Trophoblast cell (in vitro differentiated cells and primary cell): ENCODE measurements around the gene PHF21A.
A peak's percentile ranks its signal among the peaks of the same experiment; 100 is the strongest.

Experiments
- DNase-seq, 2 donors: peaks; one replicate each; pipeline ENCODE4 v3.0.0-alpha.2; 2016
- H2AFZ ChIP-seq: 2 replicates; pipeline ENCODE4 v1.6.1; 2013; ENCODE audit warnings: low read length, moderate library complexity, mild to moderate bottlenecking; ENCODE audit not compliant: insufficient read depth, poor library complexity
- H2AK5ac ChIP-seq: 2 replicates; pipeline ENCODE4 v1.6.1; 2013; ENCODE audit warnings: mild to moderate bottlenecking, low read length
- H2BK120ac ChIP-seq: 2 replicates; pipeline ENCODE4 v1.6.1; 2013; ENCODE audit warnings: low read length, mild to moderate bottlenecking, moderate library complexity; ENCODE audit not compliant: insufficient read depth, poor library complexity
- H2BK12ac ChIP-seq: 2 replicates; pipeline ENCODE4 v1.6.1; 2013; ENCODE audit warnings: mild to moderate bottlenecking, low read length, moderate library complexity
- H2BK5ac ChIP-seq: 2 replicates; pipeline ENCODE4 v1.6.1; 2013; ENCODE audit warnings: low read length, low read depth, moderate library complexity, mild to moderate bottlenecking; ENCODE audit not compliant: poor library complexity
- H3K14ac ChIP-seq: 2 replicates; pipeline ENCODE4 v1.6.1; 2013; ENCODE audit warnings: mild to moderate bottlenecking, low read length
- H3K18ac ChIP-seq: 2 replicates; pipeline ENCODE4 v1.6.1; 2013; ENCODE audit warnings: mild to moderate bottlenecking, low read length
- H3K23ac ChIP-seq: 2 replicates; pipeline ENCODE4 v1.6.1; 2013; ENCODE audit warnings: low read length
- H3K27ac ChIP-seq: 2 replicates; pipeline ENCODE4 v1.5.1; 2013; ENCODE audit warnings: low read depth, mild to moderate bottlenecking, inconsistent platforms, low read length, moderate library complexity
- H3K27me3 ChIP-seq: 2 replicates; pipeline ENCODE4 v1.6.1; 2013; ENCODE audit warnings: inconsistent platforms, mild to moderate bottlenecking, low read length, moderate library complexity; ENCODE audit not compliant: insufficient read depth
- H3K36me3 ChIP-seq, 2 experiments: 1 replicate in 1 of 2; 2 replicates in 1 of 2; pipeline ENCODE4 v1.6.1; 2013; ENCODE audit warnings: low read length in 2 of 2, mild to moderate bottlenecking in 2 of 2, moderate library complexity in 1 of 2; ENCODE audit not compliant: insufficient read depth in 2 of 2, control insufficient read depth in 1 of 2
- H3K4ac ChIP-seq: 2 replicates; pipeline ENCODE4 v1.6.1; 2013; ENCODE audit warnings: low read depth, mild to moderate bottlenecking, low read length, moderate library complexity
- H3K4me1 ChIP-seq, 2 experiments: 1 replicate in 1 of 2; 2 replicates in 1 of 2; pipeline ENCODE4 v1.6.1; 2013; ENCODE audit warnings: low read length in 2 of 2, mild to moderate bottlenecking in 2 of 2, moderate library complexity in 1 of 2; ENCODE audit not compliant: insufficient read depth in 2 of 2, control insufficient read depth in 1 of 2
- H3K4me2 ChIP-seq: 2 replicates; pipeline ENCODE4 v1.6.1; 2013; ENCODE audit warnings: inconsistent platforms, mild to moderate bottlenecking, low read length, moderate library complexity
- H3K4me3 ChIP-seq: 2 replicates; pipeline ENCODE4 v1.5.1; 2013; ENCODE audit warnings: mild to moderate bottlenecking, low read depth, low read length, inconsistent platforms
- H3K79me1 ChIP-seq: one replicate; pipeline ENCODE4 v1.6.1; 2013; ENCODE audit warnings: low read length
- H3K79me2 ChIP-seq: 2 replicates; pipeline ENCODE4 v1.6.1; 2013; ENCODE audit warnings: low read length, mild to moderate bottlenecking; ENCODE audit not compliant: control insufficient read depth, insufficient read depth, poor library complexity
- H3K9ac ChIP-seq: 2 replicates; pipeline ENCODE4 v1.6.1; 2013; ENCODE audit warnings: mild to moderate bottlenecking, low read length
- H3K9me3 ChIP-seq: 2 replicates; pipeline ENCODE4 v1.6.1; 2013; ENCODE audit warnings: low read depth, mild to moderate bottlenecking, control low read depth, inconsistent platforms, low read length; ENCODE audit not compliant: insufficient read depth
- H4K12ac ChIP-seq: 2 replicates; pipeline ENCODE4 v1.6.1; 2013; ENCODE audit warnings: low read depth, mild to moderate bottlenecking, low read length, moderate library complexity
- H4K8ac ChIP-seq: 2 replicates; pipeline ENCODE4 v1.6.1; 2013; ENCODE audit warnings: low read depth, mild to moderate bottlenecking, low read length, moderate library complexity
- H4K91ac ChIP-seq: one replicate; pipeline ENCODE4 v1.6.1; 2013; ENCODE audit warnings: low read depth, mild to moderate bottlenecking, low read length, moderate library complexity
- WGBS: extraction: QIAGEN DNeasy Blood & Tissue Kit; methylation state at CpG from one replicate; pipeline ENCODE4 v1.1.7; 2013; ENCODE audit warnings: missing lambda C conversion rate; ENCODE audit not compliant: insufficient read length, insufficient coverage; ENCODE audit errors: extremely low coverage; 5-methylcytosine and 5-hydroxymethylcytosine counted together

Gene PHF21A

DNA sequence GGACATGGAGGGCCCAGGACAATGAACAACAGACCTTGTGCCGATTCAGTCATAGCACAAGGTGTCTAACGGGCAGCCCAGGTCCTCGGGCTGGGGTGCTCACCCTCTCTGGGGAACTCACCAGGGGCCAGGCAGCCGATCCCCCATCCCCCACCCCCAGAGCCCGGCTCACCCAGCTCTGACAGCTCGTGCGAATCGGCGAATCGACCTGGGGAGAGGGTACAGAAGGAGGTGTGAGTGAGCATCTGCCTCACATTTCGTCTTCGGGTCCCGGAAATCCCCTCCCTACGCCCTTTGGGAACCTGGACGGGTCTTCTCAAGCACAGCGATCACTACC is 204.0 kb downstream of the PHF21A start:
- Histone ChIP-seq H3K4ac (peak overlapping the region; percentile 49), H2BK120ac (peak overlapping the region; percentile 13), H2AFZ (peak overlapping the region; percentile 4), H2AK5ac (no peak overlapping the region), H2BK12ac (no peak overlapping the region), H3K9ac (peak overlapping the region; percentile 73), H3K79me1 (peaks cover 10% of the 10 kb centered on the region), H4K12ac (peak overlapping the region; percentile 79), H3K27ac (peak overlapping the region; percentile 64), H3K23ac (no peak overlapping the region), H2BK5ac (peak overlapping the region; percentile 23), H3K4me3 (peak overlapping the region; percentile 92), H3K4me2 (peak overlapping the region; percentile 97), H3K79me2 (no peaks in the 10 kb centered on the region), H4K8ac (peak overlapping the region; percentile 89), H3K18ac (peak overlapping the region; percentile 48), H3K14ac (peak overlapping the region; percentile 48), H3K27me3 (peaks cover 8% of the 10 kb centered on the region), H3K4me1 (peaks cover 8 to 15% of the 10 kb centered on the region in 2 experiments), H4K91ac (peak overlapping the region; percentile 52), H3K9me3 (no peaks in the 10 kb centered on the region), H3K36me3 (peaks cover 28% of the 10 kb centered on the region in 2 experiments)
- DNase-seq = no peak
- WGBS = no CpG with 5 or more reads among the region's 16 CpGs

- Histone ChIP-seq H3K4me3 (no peak overlapping the region), H2AK5ac (no peak overlapping the region), H2AFZ (no peak overlapping the region), H2BK12ac (no peak overlapping the region), H3K23ac (no peak overlapping the region), H3K79me1 (peaks cover 10% of the 10 kb centered on the region), H3K14ac (no peak overlapping the region), H3K36me3 (peaks cover 39 to 41% of the 10 kb centered on the region in 2 experiments), H3K4me1 (peaks cover 3 to 7% of the 10 kb centered on the region in 2 experiments), H4K12ac (no peak overlapping the region), H4K8ac (no peak overlapping the region), H4K91ac (no peak overlapping the region), H3K9ac (no peak overlapping the region), H3K9me3 (peaks cover 1% of the 10 kb centered on the region), H3K4me2 (no peak overlapping the region), H3K18ac (no peak overlapping the region), H3K4ac (no peak overlapping the region), H3K79me2 (no peaks in the 10 kb centered on the region), H3K27me3 (no peaks in the 10 kb centered on the region), H2BK120ac (no peak overlapping the region), H2BK5ac (no peak overlapping the region), H3K27ac (no peak overlapping the region)
- DNase-seq = no peak
- no CpG with 5 or more reads among the region's 13 CpGs for WGBS
Observed at GRCh38 chr11:45915446-45915845, 205.8 kb downstream of the PHF21A start.

DNA sequence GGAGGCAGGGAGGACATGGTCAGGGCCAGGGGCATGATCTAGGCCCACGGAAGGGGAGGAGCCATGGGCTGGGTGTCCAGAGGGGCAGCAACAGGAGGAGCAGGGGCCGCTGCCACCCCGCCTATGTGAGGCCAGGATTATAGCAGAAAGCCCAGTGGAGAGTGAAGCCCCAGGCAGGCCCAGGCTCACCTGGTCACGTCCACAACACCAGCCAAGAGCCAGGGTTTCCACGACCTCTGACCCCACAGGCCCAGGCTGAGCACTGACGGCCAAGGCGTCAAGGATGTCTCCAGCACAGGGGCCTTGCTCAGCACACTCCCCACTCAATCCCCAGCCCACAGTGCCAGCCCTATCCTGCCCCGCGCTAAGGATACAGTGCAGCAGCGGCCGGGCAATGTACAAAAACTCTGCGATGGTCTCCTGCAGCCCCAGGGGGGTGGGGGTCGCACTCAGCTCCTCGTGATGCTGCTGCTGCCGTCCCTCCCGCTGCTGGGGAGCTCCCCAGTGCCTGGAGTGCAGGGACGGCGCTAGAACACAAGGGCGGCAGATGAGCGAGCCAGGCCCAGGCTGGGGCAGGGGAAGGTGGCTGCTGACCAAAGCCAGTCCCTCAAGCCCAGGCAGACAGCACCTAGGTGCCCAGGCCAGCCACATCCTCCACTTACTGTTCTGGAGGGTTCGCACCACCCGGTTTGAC is 207.2 kb downstream of the PHF21A start:
- Histone ChIP-seq H4K12ac (no peak overlapping the region), H3K27ac (no peak overlapping the region), H2BK5ac (no peak overlapping the region), H3K4ac (no peak overlapping the region), H3K79me2 (no peaks in the 10 kb centered on the region), H4K91ac (no peak overlapping the region), H2BK12ac (no peak overlapping the region), H3K4me3 (no peak overlapping the region), H2AK5ac (no peak overlapping the region), H3K27me3 (no peaks in the 10 kb centered on the region), H2BK120ac (no peak overlapping the region), H3K79me1 (peaks cover 10% of the 10 kb centered on the region), H3K4me2 (no peak overlapping the region), H3K9me3 (peaks cover 1% of the 10 kb centered on the region), H3K36me3 (peaks cover 52 to 53% of the 10 kb centered on the region in 2 experiments), H3K23ac (no peak overlapping the region), H3K9ac (no peak overlapping the region), H4K8ac (no peak overlapping the region), H3K14ac (no peak overlapping the region), H3K18ac (no peak overlapping the region), H2AFZ (no peak overlapping the region), H3K4me1 (peaks cover 3 to 7% of the 10 kb centered on the region in 2 experiments)
- DNase-seq = no peak
- no CpG with 5 or more reads among the region's 22 CpGs for WGBS

- Histone ChIP-seq H3K4me2 (no peak overlapping the region), H4K8ac (no peak overlapping the region), H2BK5ac (no peak overlapping the region), H3K4me3 (no peak overlapping the region), H3K18ac (no peak overlapping the region), H3K36me3 (peaks cover 52 to 55% of the 10 kb centered on the region in 2 experiments), H2BK120ac (no peak overlapping the region), H4K12ac (no peak overlapping the region), H3K4ac (no peak overlapping the region), H3K27ac (no peak overlapping the region), H3K27me3 (no peaks in the 10 kb centered on the region), H3K9me3 (peaks cover 1% of the 10 kb centered on the region), H2AFZ (no peak overlapping the region), H2AK5ac (no peak overlapping the region), H3K4me1 (peaks cover 3 to 7% of the 10 kb centered on the region in 2 experiments), H3K9ac (no peak overlapping the region), H2BK12ac (no peak overlapping the region), H4K91ac (no peak overlapping the region), H3K79me2 (no peaks in the 10 kb centered on the region), H3K79me1 (peaks cover 10% of the 10 kb centered on the region), H3K14ac (no peak overlapping the region), H3K23ac (no peak overlapping the region)
- DNase-seq = no peak
- WGBS = no CpG with 5 or more reads among the region's 19 CpGs
Observed at GRCh38 chr11:45913514-45913913, 207.7 kb downstream of the PHF21A start.
